Subcutaneous adipose tissue (tissue), 4 donors: ENCODE results near the gene IQCH. TPM values are rescaled to one million over a fixed set of nuclear protein-coding genes. Genes with fewer than 3 reads are reported as not detected.

Experiments used
- total RNA-seq, 4 donors: library from RNA; depleted of rRNA; stranded (reverse); fragments of >200 nt; gene quantifications; one replicate each; pipeline ENCODE4 v1.1.0, GENCODE V29; 2016
- TF ChIP-seq, protein P1 (sequence below): fragments of 450-650 bp; IDR thresholded peaks from one replicate; pipeline ENCODE4 v1.5.1; 2016; ENCODE audit warnings: low read depth, mild to moderate bottlenecking, control low read depth, antibody characterized with exemption, moderate library complexity

IQCH gene
- total RNA-seq, 4 donors from 2014 or later, result 0.51 to 1.5 (median 0.88) TPM; not detected in 1

DNA sequence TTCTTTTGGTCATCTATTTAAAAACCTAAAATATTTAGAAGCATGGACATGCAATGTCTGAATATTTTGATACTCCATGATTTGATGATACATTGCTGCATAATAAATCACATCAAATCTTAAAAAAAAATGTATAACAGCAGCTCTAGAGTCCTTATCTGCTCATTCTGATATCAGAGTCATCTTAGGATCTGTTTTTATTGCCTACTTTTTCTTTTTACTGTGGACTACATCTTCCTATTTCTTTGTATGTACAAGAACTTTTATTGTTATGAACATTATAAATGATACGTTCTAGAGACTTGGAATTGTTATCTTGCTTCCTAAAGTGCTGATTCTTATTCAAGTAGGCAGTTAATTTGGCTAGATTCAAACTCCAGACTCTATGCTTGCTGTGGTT is 72.7 kb downstream of the IQCH start:
- TF ChIP-seq, protein P1, sequence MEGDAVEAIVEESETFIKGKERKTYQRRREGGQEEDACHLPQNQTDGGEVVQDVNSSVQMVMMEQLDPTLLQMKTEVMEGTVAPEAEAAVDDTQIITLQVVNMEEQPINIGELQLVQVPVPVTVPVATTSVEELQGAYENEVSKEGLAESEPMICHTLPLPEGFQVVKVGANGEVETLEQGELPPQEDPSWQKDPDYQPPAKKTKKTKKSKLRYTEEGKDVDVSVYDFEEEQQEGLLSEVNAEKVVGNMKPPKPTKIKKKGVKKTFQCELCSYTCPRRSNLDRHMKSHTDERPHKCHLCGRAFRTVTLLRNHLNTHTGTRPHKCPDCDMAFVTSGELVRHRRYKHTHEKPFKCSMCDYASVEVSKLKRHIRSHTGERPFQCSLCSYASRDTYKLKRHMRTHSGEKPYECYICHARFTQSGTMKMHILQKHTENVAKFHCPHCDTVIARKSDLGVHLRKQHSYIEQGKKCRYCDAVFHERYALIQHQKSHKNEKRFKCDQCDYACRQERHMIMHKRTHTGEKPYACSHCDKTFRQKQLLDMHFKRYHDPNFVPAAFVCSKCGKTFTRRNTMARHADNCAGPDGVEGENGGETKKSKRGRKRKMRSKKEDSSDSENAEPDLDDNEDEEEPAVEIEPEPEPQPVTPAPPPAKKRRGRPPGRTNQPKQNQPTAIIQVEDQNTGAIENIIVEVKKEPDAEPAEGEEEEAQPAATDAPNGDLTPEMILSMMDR, result no peak

DNA sequence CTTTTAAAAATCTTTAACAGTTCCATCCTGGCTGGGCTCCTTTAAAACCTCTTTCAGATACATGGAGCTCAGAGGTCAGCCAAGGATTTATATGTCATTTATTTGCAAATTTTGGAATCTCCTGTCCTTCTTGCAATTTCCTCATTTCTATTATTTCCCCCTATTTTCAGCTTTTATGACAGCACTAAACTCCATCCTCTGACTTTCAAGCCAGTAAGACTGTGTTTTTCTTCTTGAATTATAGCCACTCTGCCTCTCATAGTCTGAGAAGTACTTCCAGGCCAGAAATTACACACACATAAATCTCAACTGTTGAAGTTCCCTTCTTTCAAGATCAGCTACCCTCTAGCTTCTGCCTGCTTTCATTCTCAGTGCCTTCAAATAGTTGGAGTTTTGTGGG is 73.2 kb downstream of the IQCH start:
- TF ChIP-seq, protein P1, result no peak

DNA sequence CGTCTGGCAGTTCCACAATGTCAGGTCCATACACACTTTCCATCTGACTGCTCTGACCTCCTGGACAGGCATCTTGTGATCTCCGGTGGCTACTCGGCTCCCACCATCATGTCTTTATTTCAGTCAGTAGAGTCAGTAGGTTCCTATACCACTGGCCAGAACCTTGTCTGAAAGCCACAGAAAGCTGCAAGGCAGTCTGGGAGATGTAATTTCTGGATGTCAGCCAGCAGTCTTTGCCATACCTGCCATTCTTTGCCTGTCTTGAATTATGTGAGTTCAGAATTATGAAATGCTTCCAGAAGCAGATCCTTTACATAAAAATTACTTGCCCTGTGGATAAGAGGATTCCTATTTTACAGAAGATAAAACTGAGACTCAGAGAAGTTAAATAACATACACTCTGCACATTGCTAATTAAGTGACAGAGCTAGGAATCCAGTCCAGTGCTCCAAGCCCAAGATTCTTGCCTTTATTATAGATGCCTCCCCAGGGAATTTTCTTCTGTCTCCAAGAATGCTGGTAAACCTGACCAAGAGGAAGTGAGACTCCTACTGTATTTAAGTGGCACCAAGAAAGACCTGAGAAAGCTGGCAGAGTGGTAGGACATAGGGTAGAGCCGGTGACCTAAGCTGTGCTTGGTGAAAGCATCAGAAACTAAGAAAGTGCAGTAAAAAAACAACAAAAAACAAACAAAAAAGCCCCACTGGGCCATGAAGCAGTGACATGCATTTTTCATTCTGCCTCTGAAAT is 75.6 kb downstream of the IQCH start:
- TF ChIP-seq, protein P1, result no peak

DNA sequence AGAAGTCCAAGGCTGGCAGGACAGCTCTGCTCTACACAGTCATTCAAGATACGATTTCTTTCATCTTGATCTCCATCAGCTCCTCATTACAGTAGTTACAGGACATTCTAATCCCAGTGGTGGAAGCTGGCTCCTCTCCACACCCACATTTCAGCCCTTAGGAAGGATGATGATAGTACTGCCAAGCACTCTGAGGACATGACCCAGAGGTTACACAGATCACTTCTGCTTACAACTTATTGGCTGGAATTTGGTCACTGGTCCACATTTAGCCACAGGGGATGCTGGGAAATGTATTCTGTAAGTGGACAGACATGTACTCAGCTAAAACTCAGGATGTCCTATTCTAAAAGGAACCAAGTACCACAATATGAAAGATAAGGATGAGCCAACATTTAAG is 77.1 kb downstream of the IQCH start:
- TF ChIP-seq, protein P1, result no peak

DNA sequence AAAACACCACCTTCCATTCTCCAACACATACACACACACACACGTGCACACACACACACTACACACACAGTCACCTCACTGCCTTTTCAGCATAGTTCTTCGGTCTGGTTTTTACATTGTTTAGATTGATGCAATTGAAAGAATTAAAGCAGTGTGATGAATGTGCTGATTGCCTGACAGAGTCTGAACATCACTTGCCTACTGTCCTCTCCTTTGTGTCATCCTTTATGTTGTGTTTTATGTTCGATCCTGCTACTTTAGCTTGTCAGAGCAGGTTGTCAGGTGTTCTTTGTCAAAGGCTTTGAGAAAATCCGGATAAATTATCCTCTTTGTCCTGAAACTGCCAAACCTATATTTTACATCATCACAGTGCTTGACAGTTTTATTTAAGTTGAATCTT is 80.4 kb downstream of the IQCH start:
- TF ChIP-seq, protein P1, result no peak

DNA sequence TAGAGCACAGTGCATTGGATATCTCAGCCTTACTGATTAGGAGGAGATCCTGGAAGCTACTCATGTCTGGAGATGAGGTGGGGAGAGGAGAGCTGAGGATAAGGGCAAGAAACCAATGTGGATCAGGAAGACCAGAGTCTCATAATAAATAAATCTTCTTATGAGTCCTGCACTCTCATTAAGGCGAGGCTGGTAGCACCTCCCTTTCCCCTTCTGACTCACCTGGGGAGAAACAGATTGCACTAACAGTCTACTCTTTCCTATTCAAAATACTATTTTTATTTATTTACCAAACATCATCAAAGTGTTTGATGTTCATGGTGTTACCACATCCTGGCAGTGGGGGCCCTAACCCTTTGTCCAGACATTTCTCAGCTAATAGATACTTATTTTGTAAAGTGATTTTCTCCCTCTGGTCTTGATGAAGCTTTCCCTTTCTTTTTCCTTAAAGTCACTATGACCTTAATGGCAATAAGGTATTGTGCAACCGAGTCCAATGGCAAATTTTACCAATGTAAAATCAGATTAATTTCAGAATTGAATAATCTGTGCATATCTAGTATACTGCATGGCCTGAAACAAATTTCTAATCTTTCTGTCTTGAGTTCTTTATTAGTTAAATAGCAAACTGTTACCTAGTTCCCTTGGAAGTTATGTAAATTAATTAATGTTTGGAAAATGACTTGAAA is 81.1 kb downstream of the IQCH start:
- TF ChIP-seq, protein P1, result no peak

DNA sequence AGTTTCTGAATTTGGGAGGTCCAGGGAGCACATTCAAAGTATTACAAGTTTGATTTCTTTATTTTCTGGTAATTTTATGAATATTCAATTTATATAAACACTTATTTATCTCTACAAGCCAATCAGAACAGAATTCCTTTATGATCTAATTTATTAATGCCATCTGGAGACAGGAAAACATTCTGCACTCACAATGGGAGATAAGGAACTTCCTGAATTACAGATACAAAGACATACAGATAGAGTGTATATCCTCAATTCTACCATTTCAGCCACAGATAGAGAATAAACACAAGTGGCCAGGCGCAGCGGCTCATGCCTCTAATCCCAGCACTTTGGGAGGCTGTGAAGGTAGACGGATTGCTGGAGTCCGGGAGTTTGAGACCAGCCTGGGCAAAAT is 86.0 kb downstream of the IQCH start:
- TF ChIP-seq, protein P1, result no peak
